CD14-positive monocyte (primary cell): ENCODE results near the gene PGK2. TPM values are rescaled to one million over a fixed set of nuclear protein-coding genes. Genes with fewer than 3 reads are reported as not detected.

Experiments used
- DNase-seq, 3 donors: peaks; one replicate each; pipeline ENCODE4 v3.0.0-alpha.2; 2011 to 2022
- H2AFZ ChIP-seq: 2 replicates; pipeline ENCODE4 v1.6.0; 2012; ENCODE audit warnings: mild to moderate bottlenecking, low read depth, low read length, inconsistent platforms; ENCODE audit not compliant: insufficient read depth, poor library complexity, severe bottlenecking
- H3K27ac ChIP-seq, 2 donors: 1 replicate in 1 of 2; 2 replicates in 1 of 2; pipeline ENCODE4 v1.5.1; 2012 to 2013; ENCODE audit warnings: low read length in 2 of 2, control low read depth in 1 of 2, inconsistent platforms in 1 of 2, low read depth in 1 of 2, mild to moderate bottlenecking in 1 of 2
- H3K27me3 ChIP-seq, 2 donors: one replicate each; pipeline versions ENCODE4 v1.6.0 to v1.6.1; 2011 to 2013; ENCODE audit warnings: low read length in 2 of 2; ENCODE audit not compliant: control insufficient read depth in 2 of 2, insufficient read depth in 2 of 2
- H3K36me3 ChIP-seq, 2 donors: replicated peaks in 1 of 2; 1 replicate in 1 of 2; 2 replicates in 1 of 2; pipeline versions ENCODE4 v1.5.1 to v1.6.1; 2012 to 2013; ENCODE audit warnings: low read length in 2 of 2, control low read depth in 1 of 2, inconsistent platforms in 1 of 2, mild to moderate bottlenecking in 1 of 2; ENCODE audit not compliant: insufficient read depth in 2 of 2, control insufficient read depth in 1 of 2
- H3K4me1 ChIP-seq, 2 donors: 1 replicate in 1 of 2; 2 replicates in 1 of 2; pipeline versions ENCODE4 v1.5.1 to v1.6.1; 2012 to 2013; ENCODE audit warnings: low read length in 2 of 2, control low read depth in 1 of 2, inconsistent platforms in 1 of 2, mild to moderate bottlenecking in 1 of 2, moderate library complexity in 1 of 2; ENCODE audit not compliant: insufficient read depth in 2 of 2, control insufficient read depth in 1 of 2
- H3K4me2 ChIP-seq: replicated peaks from 2 replicates; pipeline ENCODE3; 2012; ENCODE audit warnings: low read length, moderate library complexity, mild to moderate bottlenecking; ENCODE audit not compliant: poor library complexity, severe bottlenecking; ENCODE audit errors: extremely low read depth
- H3K4me3 ChIP-seq, 3 experiments: fragments of 200-600 bp in 1 of 3; sonication (generic) in 1 of 3; replicated peaks in 1 of 3; 1 replicate in 2 of 3; 2 replicates in 1 of 3; pipeline ENCODE4 v1.5.1; 2011 to 2013; ENCODE audit warnings: low read length in 3 of 3, mild to moderate bottlenecking in 3 of 3, control low read depth in 2 of 3, low read depth in 2 of 3, inconsistent platforms in 1 of 3, moderate library complexity in 1 of 3
- H3K79me2 ChIP-seq: 2 replicates; pipeline ENCODE4 v1.6.0; 2012; ENCODE audit warnings: mild to moderate bottlenecking, control low read depth, inconsistent platforms, low read length, moderate library complexity; ENCODE audit not compliant: insufficient read depth
- H3K9ac ChIP-seq: 2 replicates; pipeline ENCODE4 v1.6.0; 2017; ENCODE audit warnings: low read length, mild to moderate bottlenecking; ENCODE audit not compliant: insufficient read depth, poor library complexity, severe bottlenecking
- H3K9me3 ChIP-seq, 2 donors: replicated peaks in 1 of 2; 1 replicate in 1 of 2; 2 replicates in 1 of 2; pipeline versions ENCODE4 v1.5.1 to v1.6.1; 2012 to 2013; ENCODE audit warnings: low read length in 2 of 2, control low read depth in 1 of 2; ENCODE audit not compliant: control insufficient read depth in 1 of 2, insufficient read depth in 1 of 2
- H4K20me1 ChIP-seq: 2 replicates; pipeline ENCODE4 v1.6.0; 2012; ENCODE audit warnings: mild to moderate bottlenecking, low read length, control low read depth, moderate library complexity; ENCODE audit not compliant: insufficient read depth
- H3K27ac Mint-ChIP-seq, 7 donors: one replicate each; pipeline ENCODE4 v1.8.0; 2020; ENCODE audit warnings: mild to moderate bottlenecking in 7 of 7, mixed read lengths in 7 of 7, moderate library complexity in 6 of 7, inconsistent platforms in 2 of 7
- H3K27me3 Mint-ChIP-seq, 3 donors: one replicate each; pipeline ENCODE4 v1.8.0; 2021 to 2022; ENCODE audit warnings: low read depth in 3 of 3, mild to moderate bottlenecking in 3 of 3, mixed read lengths in 3 of 3, moderate library complexity in 3 of 3, inconsistent platforms in 1 of 3
- H3K36me3 Mint-ChIP-seq, 2 donors: one replicate each; pipeline ENCODE4 v1.8.0; 2020; ENCODE audit warnings: mixed read lengths in 2 of 2, inconsistent platforms in 1 of 2, mild to moderate bottlenecking in 1 of 2
- H3K4me1 Mint-ChIP-seq: one replicate; pipeline ENCODE4 v1.8.0; 2020; ENCODE audit warnings: mild to moderate bottlenecking, mixed read lengths
- H3K4me3 Mint-ChIP-seq, 2 donors: one replicate each; pipeline ENCODE4 v1.8.0; 2020; ENCODE audit warnings: mild to moderate bottlenecking in 2 of 2, mixed read lengths in 2 of 2, moderate library complexity in 1 of 2
- H3K9me3 Mint-ChIP-seq, 7 donors: one replicate each; pipeline ENCODE4 v1.8.0; 2020 to 2022; ENCODE audit warnings: mixed read lengths in 7 of 7, mild to moderate bottlenecking in 6 of 7, moderate library complexity in 6 of 7, inconsistent platforms in 2 of 7
- CTCF ChIP-seq: fragments of 200-600 bp; IDR thresholded peaks from one replicate; pipeline ENCODE4 v1.8.0; 2022; ENCODE audit warnings: antibody characterized with exemption, mild to moderate bottlenecking
- WGBS: methylation state at CpG from one replicate; pipeline ENCODE4 v1.1.5; 2013; ENCODE audit warnings: missing lambda C conversion rate; ENCODE audit not compliant: insufficient coverage; 5-methylcytosine and 5-hydroxymethylcytosine counted together
- intact Hi-C, 2 donors: fragments of 100-400 bp; cut with micrococcal nuclease; formaldehyde crosslinking; loops; one replicate each; pipeline versions ENCODE4 v1.15.0 to v1.15.1; 2023
- polyA plus RNA-seq, 3 donors: library from polyadenylated mRNA; depleted of rRNA in 1 of 3; unstranded in 2 of 3; stranded (reverse) in 1 of 3; fragments of 300-500 nt in 2 of 3; fragments of >200 nt in 1 of 3; fragmentation: Illumina TruSeq in 2 of 3; gene quantifications; 1 replicate in 2 of 3; 2 replicates in 1 of 3; pipeline ENCODE4 v1.2.3, GENCODE V29; 2012 to 2021

Gene PGK2
- polyA plus RNA-seq, 3 donors, result not detected

- WGBS, result 0% methylated on average over 1 of the region's 1 CpG
- Histone ChIP-seq H3K4me1 (no peaks in the 10 kb centered on the region), H3K4me3 (no peak overlapping the region), H3K4me2 (no peak overlapping the region), H3K9ac (no peak overlapping the region), H4K20me1 (no peaks in the 10 kb centered on the region), H2AFZ (no peak overlapping the region), H3K27ac (no peak overlapping the region), H3K27me3 (no peaks in the 10 kb centered on the region), H3K79me2 (no peaks in the 10 kb centered on the region), H3K9me3 (no peaks in the 10 kb centered on the region), H3K36me3 (no peaks in the 10 kb centered on the region)
- Mint-ChIP-seq H3K27ac (no peak overlapping the region), H3K4me3 (no peak overlapping the region), H3K9me3 (peaks cover 0 to 3% (median 0%) of the 10 kb centered on the region in 7 donors), H3K36me3 (no peaks in the 10 kb centered on the region), H3K27me3 (no peaks in the 10 kb centered on the region), H3K4me1 (no peaks in the 10 kb centered on the region)
- intact Hi-C loops, result no loop called here
- TF ChIP-seq CTCF, result no peak
- DNase-seq, result no peak
These were observed 10.6 kb downstream of the PGK2 start for GRCh38 chr6:49776444-49776843.

DNA sequence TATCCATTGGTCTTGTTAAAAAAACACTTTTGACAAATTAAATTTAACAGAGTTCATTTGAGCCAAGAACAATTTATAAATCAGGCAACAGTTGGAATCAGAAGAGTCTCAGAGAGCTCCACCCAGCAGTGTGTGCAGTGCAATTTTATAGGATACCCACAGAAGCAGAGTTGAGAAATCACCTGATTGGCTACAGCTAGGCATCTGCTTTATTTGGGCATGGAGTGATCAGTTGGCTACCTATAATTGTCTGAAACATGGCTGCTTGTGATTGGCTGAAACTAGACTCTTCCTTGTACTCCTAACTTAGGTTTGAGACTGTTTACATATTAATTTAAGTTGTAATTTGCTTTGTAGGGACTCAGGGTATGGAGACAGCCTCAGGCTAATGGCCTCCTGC, 12.0 kb downstream of the PGK2 start:
- no peaks in the 10 kb centered on the region for H3K9me3 ChIP-seq
- H4K20me1 ChIP-seq, result no peaks in the 10 kb centered on the region
- no peak overlapping the region for H3K4me3 ChIP-seq
- H3K27ac ChIP-seq, result no peak overlapping the region
- no peaks in the 10 kb centered on the region for H3K27me3 ChIP-seq
- Mint-ChIP-seq H3K27ac (no peak overlapping the region), H3K9me3 (peaks cover 0 to 3% (median 0%) of the 10 kb centered on the region in 7 donors), H3K36me3 (no peaks in the 10 kb centered on the region), H3K4me1 (no peaks in the 10 kb centered on the region), H3K27me3 (no peaks in the 10 kb centered on the region), H3K4me3 (no peak overlapping the region)
- H3K9ac ChIP-seq, result no peak overlapping the region
- intact Hi-C loops, result no loop called here
- no peak overlapping the region for H3K4me2 ChIP-seq
- TF ChIP-seq CTCF, result no peak
- H2AFZ ChIP-seq, result no peak overlapping the region
- H3K79me2 ChIP-seq, result no peaks in the 10 kb centered on the region
- DNase-seq, result no peak
- no peaks in the 10 kb centered on the region for H3K36me3 ChIP-seq
- no peaks in the 10 kb centered on the region for H3K4me1 ChIP-seq
